ENCODE measurements around the gene JTB.

DNA sequence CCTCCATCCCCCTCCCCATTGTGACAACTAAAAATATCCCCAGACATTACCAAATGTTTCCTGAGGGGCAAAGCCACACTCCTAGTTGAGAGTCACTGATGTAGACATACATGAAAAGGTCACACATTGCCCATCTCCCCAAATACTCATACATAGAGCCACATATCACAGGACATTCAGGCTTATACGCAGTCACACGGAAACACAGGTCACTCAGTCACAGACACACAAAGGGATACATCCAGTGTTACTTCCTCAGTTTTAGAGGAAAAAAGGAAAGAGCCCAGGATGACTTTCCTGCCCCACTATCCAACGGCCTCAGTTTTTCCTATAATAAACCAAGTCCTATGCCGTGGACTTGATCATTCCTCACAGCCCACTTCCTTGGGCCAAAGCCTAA, 16.1 kb downstream of the JTB start:
- TF ChIP-seq CTCF (IDR thresholded peaks at IDR 0.05) (no peak), TCF7L2 (IDR thresholded peaks at IDR 0.05; ENCODE audit: low read depth, low read length) (no peak), POLR2AphosphoS5 (IDR thresholded peaks at IDR 0.05; ENCODE audit: low read depth, low read length) (no peak)
